ENCODE data around the gene JMJD8. TPM values are rescaled to one million over a fixed set of nuclear protein-coding genes. Genes with fewer than 3 reads are reported as not detected.

JMJD8 gene
- total RNA-seq, 1 donor from 2014 or later, result 63.3 TPM

- no peak for DNase-seq (ENCODE audit: extremely low spot score, unreplicated experiment)
- H3K9me3 Mint-ChIP-seq, result no peaks in the 10 kb centered on the region
- peak within 1 kb of the TSS; percentile 74 for H3K4me3 Mint-ChIP-seq
- H3K27me3 Mint-ChIP-seq, result no peaks in the 10 kb centered on the region
- H3K4me1 Mint-ChIP-seq (ENCODE audit: unreplicated experiment), result no peaks in the 10 kb centered on the region
- peak within 1 kb of the TSS; percentile 46 for H3K27ac Mint-ChIP-seq
- no peaks in the 10 kb centered on the region for H3K36me3 Mint-ChIP-seq
- no peak for TF ChIP-seq CTCF (conservative IDR thresholded peaks at IDR 0.05)
Observed at GRCh38 chr16:726438-727290, 42.5 kb upstream of the JMJD8 start, which contains the start of the genes CCDC78 and HAGHL. TSS of gene CCDC78 (minus strand) at chr16:726443. CDS start at chr16:726367, 76 bp downstream. TSS of gene HAGHL (plus strand) at chr16:727106. CDS start at chr16:727510, 404 bp downstream.

GRCh38 chr16:726188-726437, 42.0 kb upstream of the JMJD8 start:
- no peaks in the 10 kb centered on the region for H3K4me1 Mint-ChIP-seq (ENCODE audit: unreplicated experiment)

GRCh38 chr16:725463-726187, 41.5 kb upstream of the JMJD8 start:
- Mint-ChIP-seq H3K9me3 (no peaks in the 10 kb centered on the region), H3K4me1 (ENCODE audit: unreplicated experiment) (no peaks in the 10 kb centered on the region), H3K27ac (peak overlapping the region; percentile 23), H3K27me3 (no peaks in the 10 kb centered on the region), H3K4me3 (no peak overlapping the region), H3K36me3 (no peaks in the 10 kb centered on the region)
- DNase-seq (ENCODE audit: extremely low spot score, unreplicated experiment), result no peak
- TF ChIP-seq CTCF (conservative IDR thresholded peaks at IDR 0.05), result no peak

More at GRCh38 chr16:726188-726437, 42.0 kb upstream of the JMJD8 start:
- DNase-seq (ENCODE audit: extremely low spot score, unreplicated experiment), result no peak
- H3K36me3 Mint-ChIP-seq, result no peaks in the 10 kb centered on the region
- no peaks in the 10 kb centered on the region for H3K9me3 Mint-ChIP-seq
- no peak for TF ChIP-seq CTCF (conservative IDR thresholded peaks at IDR 0.05)
- peak overlapping the region; percentile 46 for H3K27ac Mint-ChIP-seq
- H3K27me3 Mint-ChIP-seq, result no peaks in the 10 kb centered on the region
- H3K4me3 Mint-ChIP-seq, result no peak overlapping the region

- DNase-seq (ENCODE audit: extremely low spot score, unreplicated experiment), result no peak
- Mint-ChIP-seq H3K4me1 (ENCODE audit: unreplicated experiment) (no peaks in the 10 kb centered on the region), H3K36me3 (no peaks in the 10 kb centered on the region), H3K27ac (no peak overlapping the region), H3K4me3 (peak overlapping the region; percentile 57), H3K9me3 (no peaks in the 10 kb centered on the region), H3K27me3 (no peaks in the 10 kb centered on the region)
- no peak for TF ChIP-seq CTCF (conservative IDR thresholded peaks at IDR 0.05)
Observed at GRCh38 chr16:725041-725376, 40.9 kb upstream of the JMJD8 start.

- Mint-ChIP-seq H3K9me3 (no peaks in the 10 kb centered on the region), H3K36me3 (no peaks in the 10 kb centered on the region), H3K27me3 (no peaks in the 10 kb centered on the region), H3K4me3 (no peak overlapping the region), H3K27ac (no peak overlapping the region), H3K4me1 (ENCODE audit: unreplicated experiment) (no peaks in the 10 kb centered on the region)
- DNase-seq (ENCODE audit: extremely low spot score, unreplicated experiment), result no peak
- TF ChIP-seq CTCF (conservative IDR thresholded peaks at IDR 0.05), result no peak
Observed at GRCh38 chr16:724188-725040, 40.3 kb upstream of the JMJD8 start.
